GM18907 (cell line): ENCODE measurements around the gene SH3BP5L.

Experiments
- ATAC-seq: cut with Tn5 transposase; IDR thresholded peaks from one replicate; pipeline ENCODE4 v1.9.1; 2021; ENCODE audit warnings: mild to moderate bottlenecking, moderate library complexity; ENCODE audit not compliant: unreplicated experiment

Gene SH3BP5L

DNA sequence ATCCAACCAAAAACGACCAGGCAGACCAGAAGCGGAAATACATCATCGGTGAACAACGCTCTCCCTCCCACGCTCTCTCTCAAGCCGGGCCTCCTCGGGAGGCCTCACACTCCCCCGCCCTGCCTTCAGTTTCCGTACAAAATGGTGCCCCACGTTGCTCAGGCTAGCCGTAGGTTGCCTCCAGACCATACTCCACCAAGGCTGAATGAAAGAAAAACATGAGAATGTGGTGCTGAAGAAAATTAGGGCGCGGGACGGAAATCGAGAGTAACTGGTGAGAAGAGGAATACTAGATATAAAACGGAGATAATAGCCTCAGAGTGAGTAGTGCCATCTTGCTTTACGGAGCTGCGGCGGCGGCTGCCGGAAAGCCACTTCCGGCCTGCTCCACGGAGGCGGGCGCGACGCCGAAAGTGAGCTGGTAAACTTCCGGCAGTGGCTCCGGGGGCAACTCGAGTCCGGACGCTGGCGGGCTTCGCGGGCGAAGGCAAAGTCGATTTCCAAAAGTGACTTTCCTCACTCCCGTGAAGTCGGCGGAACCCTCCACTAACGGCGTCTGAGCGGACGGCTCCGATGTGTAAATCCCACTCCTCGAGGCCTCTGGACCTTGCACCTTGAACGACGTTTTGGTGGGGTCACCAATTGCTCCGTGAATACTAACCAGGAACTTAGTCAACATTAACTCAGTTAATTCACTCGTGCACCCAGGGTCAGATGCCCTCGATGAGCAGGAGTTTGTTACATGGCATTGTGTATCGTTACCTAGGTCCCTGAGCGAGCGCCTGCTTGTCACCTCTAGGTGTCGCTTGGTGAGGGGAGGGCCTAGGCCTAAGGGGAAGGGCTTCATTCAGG lies at the start of gene SH3BP5L:
Gene SH3BP5L (minus strand): TSS at position 7 of the 852 bp plus-strand sequence. CDS start 980 bp downstream, outside the sequence.
- ATAC-seq = peak; percentile 97

DNA sequence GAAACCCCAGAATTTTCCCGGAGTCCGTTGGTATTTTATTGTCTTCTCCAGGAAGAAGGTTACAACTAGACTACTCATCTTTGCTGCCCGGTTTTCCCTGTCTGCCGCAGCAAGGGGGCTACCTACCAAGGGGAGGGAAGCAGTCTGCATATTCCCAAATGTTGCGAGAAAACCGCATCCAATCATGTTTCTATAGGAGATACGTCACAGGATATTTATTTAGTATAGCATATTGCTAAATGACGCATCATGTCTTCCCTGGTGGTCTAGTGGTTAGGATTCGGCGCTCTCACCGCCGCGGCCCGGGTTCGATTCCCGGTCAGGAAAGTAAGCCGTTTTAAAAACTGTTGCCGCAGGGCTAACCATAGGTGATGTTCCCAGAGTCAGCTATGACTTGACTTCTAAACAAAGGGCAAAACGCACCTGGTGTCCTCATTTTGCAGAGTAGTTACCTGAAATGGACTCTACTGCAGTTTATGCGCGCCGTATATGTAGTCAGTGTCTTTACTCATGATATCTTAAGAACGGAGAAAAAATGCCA lies 48.3 kb upstream of the SH3BP5L start:
- peak; percentile 69 for ATAC-seq

DNA sequence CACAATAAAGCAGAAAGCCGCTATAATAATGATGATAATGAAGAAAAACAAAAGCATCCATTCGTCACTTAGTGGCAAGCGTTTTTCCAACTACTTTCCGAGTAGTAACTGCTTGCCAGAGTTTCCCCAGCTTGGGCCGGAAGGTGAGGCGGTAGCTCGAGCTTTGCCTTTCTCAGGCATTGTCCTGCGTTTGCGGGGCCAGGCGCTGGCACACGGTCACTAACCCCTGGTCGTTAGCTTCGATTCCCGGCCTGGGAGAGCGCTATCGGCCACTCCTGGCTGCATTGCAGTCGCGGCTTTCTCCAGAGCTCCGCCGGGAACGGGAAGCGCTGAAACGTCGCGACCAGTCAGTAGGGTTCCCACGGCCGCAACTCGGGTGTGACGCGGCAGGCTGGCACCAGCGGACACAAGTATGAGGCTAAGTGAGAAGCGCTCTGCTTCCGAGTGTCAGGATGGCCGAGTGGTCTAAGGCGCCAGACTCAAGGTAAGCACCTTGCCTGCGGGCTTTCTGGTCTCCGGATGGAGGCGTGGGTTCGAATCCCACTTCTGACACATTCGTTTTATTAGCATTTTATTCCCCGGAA lies 47.8 kb upstream of the SH3BP5L start:
- ATAC-seq = peak; percentile 88

GRCh38 chr1:248872752-248873408 lies 47.2 kb upstream of the SH3BP5L start:
- peak; percentile 57 for ATAC-seq

DNA sequence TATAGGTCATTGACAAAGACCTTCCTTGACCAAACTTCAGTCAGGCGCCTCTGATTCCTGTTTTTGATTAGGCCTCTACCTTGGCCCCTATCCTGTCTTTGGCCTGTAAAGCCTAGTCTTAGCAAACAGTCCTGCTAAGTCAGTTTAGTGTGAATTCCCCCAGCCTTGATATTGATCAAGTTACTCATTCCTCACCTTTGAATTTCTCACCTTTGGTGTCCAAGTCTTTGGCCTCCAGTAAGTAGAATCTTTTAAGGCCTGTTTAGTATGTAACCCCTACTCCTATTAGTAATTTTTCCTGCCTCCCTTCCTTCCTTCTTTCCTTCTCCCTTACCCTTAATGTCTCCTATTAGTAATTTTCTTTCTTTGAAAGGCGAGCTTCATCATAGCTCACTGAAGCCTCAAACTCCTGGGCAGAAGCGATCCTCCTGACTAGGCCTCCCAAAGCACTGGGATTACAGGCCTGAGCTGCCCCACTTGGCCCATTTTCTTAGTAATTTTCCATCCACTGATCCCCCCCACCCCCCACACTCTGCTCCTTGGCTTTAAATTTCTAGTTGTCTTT lies 46.2 kb upstream of the SH3BP5L start:
- no peak for ATAC-seq

DNA sequence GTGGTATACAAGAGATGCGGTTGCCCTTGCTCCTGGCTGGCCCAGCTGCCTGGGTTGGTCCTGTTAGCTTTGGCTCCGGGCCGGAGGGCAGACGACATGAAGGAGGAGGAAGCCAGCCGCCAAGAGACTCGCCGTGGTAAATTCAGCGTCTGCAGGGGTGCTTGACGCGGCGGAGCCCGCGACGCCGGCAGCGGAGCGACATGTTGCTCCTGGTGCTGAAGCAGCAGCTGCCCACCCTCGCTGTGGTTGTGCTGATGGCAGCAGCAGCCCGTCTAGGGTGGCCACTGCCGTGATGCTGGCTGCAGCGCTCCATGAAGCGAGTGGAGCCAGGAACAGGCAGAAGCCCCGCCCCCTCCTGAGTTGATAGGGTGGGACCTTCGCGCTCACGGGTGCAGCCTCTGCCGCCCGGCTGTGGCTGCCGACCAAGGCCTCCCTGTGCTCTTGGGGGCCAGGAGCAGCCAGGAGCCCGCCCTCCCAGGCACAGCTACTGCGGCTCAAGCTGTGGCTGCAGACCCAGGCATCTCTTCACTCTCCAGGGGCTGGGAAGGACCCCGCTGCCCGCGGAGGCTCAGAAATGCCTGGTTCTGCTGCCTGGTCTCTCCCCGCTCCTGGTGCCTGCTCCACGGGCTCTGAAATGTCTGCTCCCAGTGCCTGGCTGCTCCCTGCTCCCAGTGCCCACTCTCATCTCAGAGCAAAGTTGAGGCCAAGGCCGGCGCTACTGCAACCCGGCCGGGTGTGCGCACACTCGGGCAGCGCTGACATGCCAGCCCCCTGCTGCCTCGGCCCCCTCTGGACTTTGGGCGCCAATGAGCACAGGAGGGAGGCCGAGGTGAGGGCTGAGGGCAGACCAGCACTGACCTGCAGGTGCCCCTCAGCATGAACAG lies 37.5 kb upstream of the SH3BP5L start:
- peak; percentile 76 for ATAC-seq

DNA sequence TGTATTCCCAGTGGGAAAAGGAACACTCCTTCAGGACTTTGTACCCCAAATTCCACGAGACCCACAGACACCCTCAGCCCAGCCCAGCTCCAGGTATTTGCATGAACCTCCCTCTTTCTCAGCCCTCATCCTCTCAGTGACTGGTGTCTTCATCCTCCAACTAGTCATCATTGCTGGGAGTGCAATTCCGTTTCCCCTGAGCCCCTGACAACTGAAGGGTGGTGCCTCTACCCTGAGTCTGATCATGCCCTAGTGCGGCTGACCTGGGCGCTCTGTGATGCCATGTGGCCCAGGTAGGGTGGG lies 36.9 kb upstream of the SH3BP5L start:
- ATAC-seq = peak; percentile 14

DNA sequence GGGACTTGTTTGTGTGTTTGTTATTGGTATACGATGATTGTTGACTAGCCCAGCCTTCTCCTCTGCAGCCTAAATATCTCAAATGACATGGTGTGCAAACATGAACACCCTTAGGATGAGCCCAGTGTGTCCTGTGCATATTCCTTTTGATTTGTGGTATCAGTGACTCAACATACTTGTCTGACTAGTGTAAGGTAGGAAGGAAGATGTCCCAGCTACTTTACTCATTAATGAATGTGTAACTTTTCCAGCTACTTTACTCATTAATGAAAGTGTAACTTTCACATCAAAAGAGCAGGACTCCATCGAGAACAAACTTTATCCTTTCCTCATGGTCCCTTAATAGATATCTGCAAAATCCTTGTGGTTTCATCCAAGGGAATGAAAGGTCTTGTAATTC lies 35.9 kb upstream of the SH3BP5L start:
- ATAC-seq = no peak

DNA sequence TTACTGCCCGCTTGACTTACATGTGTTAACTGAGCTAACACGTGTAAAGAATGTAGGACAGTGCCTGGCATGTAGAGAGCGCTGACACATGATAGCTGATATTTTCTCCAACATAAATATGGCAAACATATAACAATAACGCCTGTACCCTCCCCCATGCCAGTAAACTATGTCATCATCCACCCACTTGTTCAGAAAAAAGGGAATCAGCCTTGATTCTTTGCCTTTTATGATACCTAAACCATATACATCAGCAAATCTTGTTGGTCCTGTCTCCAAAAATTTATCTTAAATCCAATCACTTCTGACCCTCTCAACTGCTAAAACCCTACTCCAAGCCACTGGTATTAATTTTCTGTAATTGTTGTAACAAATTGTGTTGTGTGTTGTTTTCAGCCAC lies 34.3 kb upstream of the SH3BP5L start:
- ATAC-seq = no peak

DNA sequence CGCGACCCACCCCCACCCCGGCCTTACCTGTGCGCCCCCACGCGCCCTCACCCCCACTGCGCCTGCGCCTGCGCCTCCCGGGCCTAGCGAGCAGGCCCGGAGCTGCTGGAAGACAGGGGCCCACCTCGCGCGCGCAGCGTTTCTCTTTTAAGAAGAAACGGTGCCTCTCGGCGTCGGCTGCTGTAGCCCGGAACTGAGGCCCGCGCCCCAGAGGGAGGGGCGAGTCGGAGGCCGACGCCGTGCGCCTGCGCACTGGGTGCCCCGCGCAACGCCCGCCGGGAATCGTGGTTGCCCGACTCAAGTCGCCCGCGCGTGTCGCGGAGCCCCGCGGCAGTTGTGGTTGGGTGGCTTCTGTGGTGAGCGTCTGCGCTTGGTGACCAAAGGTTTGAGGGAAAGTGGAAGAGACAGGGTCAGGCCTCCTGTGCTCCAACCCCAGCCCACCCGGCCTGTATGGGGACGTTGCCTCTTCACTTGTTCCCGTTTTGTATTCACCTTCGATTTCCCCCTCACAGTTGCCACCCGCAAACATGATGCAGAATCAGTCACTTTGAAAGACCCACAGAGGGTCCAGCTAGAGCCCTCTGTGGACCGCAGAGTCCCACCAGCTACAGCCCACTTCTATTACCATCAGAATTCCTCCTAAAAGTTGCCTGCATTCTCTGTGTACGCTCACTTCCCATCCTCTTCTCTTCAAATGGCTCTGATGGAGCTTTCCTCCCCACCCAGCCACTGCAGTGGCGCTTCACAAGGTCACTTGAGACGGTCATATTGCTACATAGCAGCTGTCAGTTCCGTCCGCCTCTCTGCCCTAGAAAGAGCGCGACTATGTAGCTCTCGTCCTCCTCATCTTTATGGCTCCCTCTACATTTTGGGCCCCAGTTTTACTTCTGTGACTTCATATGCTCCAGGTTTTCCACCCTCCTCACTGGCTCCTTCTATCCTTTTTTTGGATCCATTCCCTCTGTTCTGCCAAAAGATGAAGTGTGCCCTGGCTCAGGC lies 33.5 kb upstream of the SH3BP5L start, which contains the start of gene ZNF692:
Gene ZNF692 (minus strand): TSS at position 195 of the 999 bp plus-strand sequence. CDS start 776 bp downstream, outside the sequence.
- ATAC-seq = peak; percentile 83

GRCh38 chr1:248858096-248858890 lies 32.6 kb upstream of the SH3BP5L start:
- ATAC-seq = peak; percentile 46

GRCh38 chr1:248857749-248858095 lies 32.0 kb upstream of the SH3BP5L start:
- ATAC-seq = peak; percentile 1

GRCh38 chr1:248857201-248857600 lies 31.5 kb upstream of the SH3BP5L start:
- no peak for ATAC-seq

GRCh38 chr1:248856176-248856575 lies 30.5 kb upstream of the SH3BP5L start:
- no peak for ATAC-seq

GRCh38 chr1:248855580-248855979 lies 29.9 kb upstream of the SH3BP5L start:
- ATAC-seq = no peak

- no peak for ATAC-seq
Measured at GRCh38 chr1:248853663-248854375, 28.1 kb upstream of the SH3BP5L start.

DNA sequence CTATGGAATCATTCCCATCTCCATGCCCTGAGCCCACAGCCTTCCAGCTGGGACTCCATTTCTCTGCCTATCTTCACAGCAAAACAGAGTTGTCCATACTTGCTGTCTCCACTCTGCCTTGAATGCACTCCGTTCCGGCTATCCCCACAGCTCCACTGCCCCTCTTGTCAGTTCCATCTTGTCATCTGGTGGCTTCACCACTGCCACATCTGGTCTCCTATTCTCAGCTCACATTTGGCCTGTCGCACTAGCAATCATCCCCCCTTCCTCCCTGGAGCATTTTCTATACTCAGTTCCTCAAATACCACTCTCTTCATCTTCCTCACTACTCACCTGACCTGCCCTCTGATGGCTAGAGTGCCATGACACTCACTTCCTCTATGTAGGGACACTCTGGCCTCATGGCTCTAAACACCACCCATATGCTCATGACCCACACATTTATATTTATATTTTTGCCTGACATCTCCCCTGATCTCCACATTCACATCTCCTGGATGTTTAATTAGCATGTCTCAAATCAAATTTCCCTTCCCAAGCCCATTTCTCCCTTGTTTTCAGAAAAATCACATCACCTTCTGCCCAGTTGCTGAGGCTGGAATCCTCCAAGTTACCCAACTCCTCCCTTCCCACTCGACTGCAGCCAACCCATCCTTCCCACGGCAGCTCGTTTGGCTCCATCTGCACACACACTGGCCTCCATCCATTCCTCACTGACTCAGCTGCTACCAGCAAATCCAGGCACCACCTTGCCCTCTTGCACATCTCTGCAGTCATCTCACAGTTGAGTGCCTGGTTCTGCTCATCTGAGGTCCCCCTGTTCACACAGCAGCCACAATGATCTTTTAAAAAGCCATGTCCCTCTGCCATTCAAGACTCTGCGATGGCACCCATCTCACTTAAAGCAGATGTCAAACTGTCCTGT lies 27.0 kb upstream of the SH3BP5L start:
- no peak for ATAC-seq
